ENCODE data around the gene TAMALIN. TPM values are rescaled to one million over a fixed set of nuclear protein-coding genes. Genes with fewer than 3 reads are reported as not detected.

TAMALIN gene
- total RNA-seq, 4 donors from 2014 or later: 19.0 to 67.9 (median 29.5) TPM

- no peak for ATAC-seq (ENCODE audit: low FRiP score)
- no peak for DNase-seq (ENCODE audit: low spot score)
- TF ChIP-seq CTCF (IDR thresholded peaks at IDR 0.05): no peak
Observed at GRCh38 chr12:52011602-52012214, 5.0 kb downstream of the TAMALIN start.

GRCh38 chr12:52013626-52014310, 7.0 kb downstream of the TAMALIN start:
- DNase-seq (ENCODE audit: low spot score) (no peak), ATAC-seq (ENCODE audit: low FRiP score) (no peak)
- no peak for TF ChIP-seq CTCF (IDR thresholded peaks at IDR 0.05)

DNA sequence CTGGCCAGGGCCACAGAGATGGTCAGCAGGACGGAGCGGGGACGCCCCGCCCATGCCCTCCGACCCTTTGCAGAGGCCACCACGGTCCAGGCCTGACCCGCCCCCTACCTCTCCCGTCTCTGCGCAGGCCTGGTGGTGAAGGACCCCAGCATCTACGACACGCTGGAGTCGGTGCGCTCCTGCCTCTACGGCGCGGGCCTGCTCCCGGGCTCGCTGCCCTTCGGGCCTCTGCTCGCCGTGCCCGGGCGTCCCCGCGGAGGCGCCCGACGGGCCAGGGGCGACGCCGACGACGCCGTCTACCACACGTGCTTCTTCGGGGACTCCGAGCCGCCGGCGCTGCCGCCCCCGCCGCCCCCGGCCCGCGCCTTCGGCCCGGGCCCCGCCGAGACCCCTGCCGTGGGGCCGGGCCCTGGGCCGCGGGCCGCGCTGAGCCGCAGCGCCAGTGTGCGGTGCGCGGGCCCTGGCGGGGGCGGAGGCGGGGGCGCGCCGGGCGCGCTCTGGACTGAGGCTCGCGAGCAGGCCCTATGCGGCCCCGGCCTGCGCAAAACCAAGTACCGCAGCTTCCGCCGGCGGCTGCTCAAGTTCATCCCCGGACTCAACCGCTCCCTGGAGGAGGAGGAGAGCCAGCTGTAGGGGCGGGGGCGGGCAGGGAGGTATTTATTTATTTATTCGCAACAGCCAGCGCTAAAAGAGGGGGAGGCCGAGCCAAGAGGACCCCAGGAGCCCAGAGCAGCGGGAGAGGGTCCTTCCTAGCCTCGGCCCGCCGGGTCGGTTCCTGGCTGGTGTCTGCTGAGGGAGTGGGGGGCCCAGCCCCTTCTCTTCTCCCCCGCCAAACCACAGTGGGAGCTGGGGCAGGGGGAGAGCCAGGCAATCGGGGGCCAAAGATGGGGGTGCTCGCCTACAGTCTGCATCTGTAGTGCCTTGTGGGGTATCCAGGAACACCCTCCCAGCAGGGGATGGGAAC, 8.1 kb downstream of the TAMALIN start:
- no peak for ATAC-seq (ENCODE audit: low FRiP score)
- DNase-seq (ENCODE audit: low spot score): no peak
- no peak for TF ChIP-seq CTCF (IDR thresholded peaks at IDR 0.05)

GRCh38 chr12:52015532-52016041, 8.8 kb downstream of the TAMALIN start:
- no peak for TF ChIP-seq CTCF (IDR thresholded peaks at IDR 0.05)
- no peak for DNase-seq (ENCODE audit: low spot score)
- no peak for ATAC-seq (ENCODE audit: low FRiP score)

- no peak for TF ChIP-seq CTCF (IDR thresholded peaks at IDR 0.05)
- ATAC-seq (ENCODE audit: low FRiP score) (no peak), DNase-seq (ENCODE audit: low spot score) (no peak)
Observed at GRCh38 chr12:52018433-52019112, 11.8 kb downstream of the TAMALIN start.

DNA sequence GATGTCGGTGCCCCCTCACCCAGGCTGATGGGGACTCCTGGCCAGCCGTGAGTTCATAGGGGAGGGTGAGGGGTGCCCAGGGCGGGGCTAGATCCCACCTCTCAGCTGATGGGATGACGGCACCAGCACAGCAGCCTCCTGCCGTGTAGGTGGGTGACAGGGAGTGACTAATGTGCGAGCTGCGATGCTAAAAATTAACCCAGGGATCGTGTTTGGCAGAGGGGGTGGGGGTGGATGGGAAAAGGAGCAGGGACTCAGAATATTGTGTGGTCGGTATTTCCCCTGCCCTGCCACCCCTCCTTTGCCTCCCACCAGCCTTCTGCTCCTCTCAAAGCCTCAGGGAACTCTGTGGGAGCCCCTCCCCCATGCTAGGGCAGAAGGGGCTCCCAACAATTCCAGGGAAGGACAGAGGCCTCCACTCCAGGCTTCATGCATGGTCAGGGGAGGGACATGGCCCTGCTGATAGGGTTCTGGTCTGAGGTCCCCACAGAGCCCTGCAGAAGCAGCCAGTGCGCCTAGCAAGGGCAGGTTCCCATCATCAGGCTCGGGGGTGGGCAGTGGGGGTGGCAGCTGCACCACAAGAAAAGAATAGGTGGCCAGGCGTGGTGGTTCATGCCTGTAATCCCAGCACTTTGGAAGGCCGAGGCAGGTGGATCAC, 12.5 kb downstream of the TAMALIN start:
- no peak for TF ChIP-seq CTCF (IDR thresholded peaks at IDR 0.05)
- DNase-seq (ENCODE audit: low spot score) (no peak), ATAC-seq (ENCODE audit: low FRiP score) (no peak)
